ENCODE results near the gene BNC2. TPM values are rescaled to one million over a fixed set of nuclear protein-coding genes. Genes with fewer than 3 reads are reported as not detected.
A peak's percentile ranks its signal among the peaks of the same experiment; 100 is the strongest.

BNC2 gene
- total and polyA plus RNA-seq, 2 of the 4 experiments (the other 2 are of a cell fraction), result 15.5 to 45.2 TPM

DNA sequence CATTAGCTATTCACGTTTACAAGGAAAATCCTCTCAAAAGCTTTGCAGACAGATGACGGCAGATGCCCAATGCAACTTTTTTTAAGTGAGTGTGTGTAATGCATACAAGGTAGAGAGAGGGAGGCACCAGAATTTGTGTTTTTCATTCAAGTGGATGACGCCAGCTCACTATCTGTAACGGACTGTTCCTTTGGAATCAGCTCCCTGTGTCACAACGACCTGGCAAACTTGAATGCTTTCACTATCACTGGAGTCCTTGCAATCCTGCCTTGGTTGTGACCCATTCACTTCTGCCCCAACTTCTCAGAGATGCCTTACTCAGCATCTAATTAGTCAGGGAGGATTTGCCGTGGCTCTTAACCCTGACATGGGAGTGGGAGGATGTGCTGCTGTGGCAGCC, 148.5 kb downstream of the BNC2 start:
- peak overlapping the region; percentile 38; the same call in 1 of the 2 replicates for H3K27ac ChIP-seq (ENCODE audit: insufficient read depth, low read length)
- no peak overlapping the region for H2AFZ ChIP-seq (replicated peaks; ENCODE audit: low read length, poor library complexity)
- intact Hi-C loops (cut with micrococcal nuclease) (loop anchor here (10.0 kb wide), 2 partner anchors 343 to 743 kb away; no protein-coding TSS in a partner anchor), in situ Hi-C loops (cut with MboI; ENCODE audit: low sequenced_read_pairs) (no loop called here), dilution Hi-C loops (cut with HindIII; ENCODE audit: low sequenced_read_pairs, unreplicated experiment) (no loop called here)
- peak overlapping the region; percentile 38 for H3K4ac ChIP-seq (ENCODE audit: low read depth, low read length)
- ATAC-seq (ENCODE audit: low read depth), result no peak
- BruUV-seq (replicated peaks), result no TSS peak
- CTCF ChIA-PET, result no interaction called here
- H4K20me1 ChIP-seq (ENCODE audit: insufficient read depth, low read length), result no peaks in the 10 kb centered on the region
- H3K23ac ChIP-seq (ENCODE audit: low read depth, low read length), result peak overlapping the region; percentile 7; the same call in 1 of the 2 replicates
- H3K79me1 ChIP-seq (ENCODE audit: low read depth in 1 of 2, low read length in 2 of 2), result peaks cover 8 to 48% of the 10 kb centered on the region in 2 experiments
- H2AK5ac ChIP-seq (ENCODE audit: low read depth, low read length), result peak overlapping the region; percentile 22; the same call in 1 of the 2 replicates
- H3K36me3 ChIP-seq (ENCODE audit: control insufficient read depth, insufficient read depth, low read length), result peaks cover 4% of the 10 kb centered on the region
- H3K4me3 ChIP-seq (ENCODE audit: insufficient read depth, low read depth, low read length), result no peak overlapping the region
- H3K18ac ChIP-seq (ENCODE audit: low read depth, low read length), result no peak overlapping the region
- H2BK20ac ChIP-seq (ENCODE audit: low read depth, low read length), result no peak overlapping the region; the same call in 1 of the 2 replicates
- no CpG with 5 or more reads among the region's 6 CpGs for WGBS, 2 experiments (ENCODE audit: extremely low coverage in 2 of 2, insufficient read length in 1 of 2)
- peak overlapping the region; percentile 63; the same call in 1 of the 2 replicates for H3K14ac ChIP-seq (replicated peaks; ENCODE audit: low read depth, low read length)
- 0 out of 2 replicates have a peak overlapping the region, but pooled peaks have one; percentile 12 for H4K5ac ChIP-seq (ENCODE audit: low read depth, low read length)
- peak; percentile 30 for DNase-seq
- H3K56ac ChIP-seq (ENCODE audit: extremely low read depth, insufficient read depth, low read length), result peak overlapping the region; percentile 4; the same call in 1 of the 2 replicates
- H3K4me1 ChIP-seq (ENCODE audit: control insufficient read depth, insufficient read depth, low read length), result peaks cover 17% of the 10 kb centered on the region
- H3K9me3 ChIP-seq (ENCODE audit: control insufficient read depth, insufficient read depth, low read length), result no peaks in the 10 kb centered on the region
- TF ChIP-seq MAFK (IDR thresholded peaks at IDR 0.05; ENCODE audit: low read depth, low read length) (peak; percentile 27; the same call in 1 of the 2 replicates), RFX5 (IDR thresholded peaks at IDR 0.05; ENCODE audit: low read depth, low read length) (no peak), CEBPB (IDR thresholded peaks at IDR 0.05; ENCODE audit: low read depth, low read length) (0 out of 2 replicates have a peak, but pooled peaks have one; percentile 19)
- POLR2A ChIA-PET (ENCODE audit: unreplicated experiment), result no interaction called here
- peak overlapping the region; percentile 41 for H3K4me2 ChIP-seq (ENCODE audit: low read depth, low read length)
- H3K27me3 ChIP-seq (ENCODE audit: control insufficient read depth, insufficient read depth, low read length), result no peaks in the 10 kb centered on the region
- H3K9me1 ChIP-seq (ENCODE audit: insufficient read depth, low read length), result peaks cover 8% of the 10 kb centered on the region; the same call in 1 of the 2 replicates
- H2AK9ac ChIP-seq (replicated peaks; ENCODE audit: low read depth, low read length, poor library complexity), result no peak overlapping the region
- H3K9ac ChIP-seq (ENCODE audit: low read depth, low read length), result no peak overlapping the region
- peak overlapping the region; percentile 44; the same call in 1 of the 2 replicates for H2BK120ac ChIP-seq (ENCODE audit: low read depth, low read length)
- no peak overlapping the region for H4K8ac ChIP-seq (ENCODE audit: low read depth in 2 of 2, low read length in 2 of 2)
- H4K91ac ChIP-seq (ENCODE audit: insufficient read depth, low read depth, low read length), result no peak overlapping the region
- H2BK15ac ChIP-seq (ENCODE audit: low read depth, low read length), result 0 out of 3 replicates have a peak overlapping the region, but pooled peaks have one; percentile 15
- H2BK5ac ChIP-seq (ENCODE audit: low read depth, low read length, poor library complexity, severe bottlenecking), result no peak overlapping the region
